ENCODE measurements around the gene C7orf33.

The C7orf33 gene

GRCh38 chr7:148626828-148627227 is 36.3 kb downstream of the C7orf33 start:
- DNase-seq (ENCODE audit: low read depth): no peak

DNA sequence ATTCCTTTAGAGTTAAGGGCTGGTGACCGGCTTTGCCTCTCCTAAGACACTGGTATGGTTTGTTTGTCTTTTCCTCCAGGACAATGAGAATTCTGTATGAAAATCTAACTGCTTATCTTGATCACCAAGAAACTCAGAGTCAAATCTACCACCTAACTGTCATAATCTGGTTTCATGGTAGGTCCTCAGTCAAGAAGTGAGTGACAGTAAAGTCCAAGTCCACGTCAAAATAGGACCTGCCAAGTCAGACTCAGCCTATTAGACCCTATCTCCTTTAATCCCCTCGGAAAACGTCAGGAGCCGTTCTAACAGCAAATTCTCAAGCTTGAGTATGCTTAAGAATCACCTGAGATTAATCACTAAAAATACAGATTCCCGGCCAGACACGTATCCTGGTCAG is 37.4 kb downstream of the C7orf33 start:
- DNase-seq (ENCODE audit: low read depth): no peak

DNA sequence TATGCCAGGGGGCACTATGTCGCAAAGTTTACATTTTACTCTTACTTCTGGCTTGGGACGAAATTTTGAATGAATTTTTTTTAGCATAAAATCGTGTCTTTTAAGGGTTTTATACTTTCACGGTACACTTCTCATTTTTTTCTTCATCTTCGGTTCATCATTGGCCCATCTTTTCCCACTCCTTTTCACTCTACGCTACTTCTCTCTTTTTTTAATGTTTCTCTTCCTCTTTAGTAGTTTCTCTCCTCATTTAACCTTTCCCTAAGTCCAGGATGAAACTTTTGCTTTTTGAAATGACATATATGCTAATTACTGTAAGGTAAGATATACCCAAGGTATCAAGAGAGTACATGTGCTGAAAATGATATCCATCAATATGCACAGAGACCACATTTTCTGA is 39.5 kb downstream of the C7orf33 start:
- DNase-seq (ENCODE audit: low read depth): no peak

- DNase-seq (ENCODE audit: low read depth): no peak
These were observed 43.2 kb downstream of the C7orf33 start for GRCh38 chr7:148633761-148634160.

DNA sequence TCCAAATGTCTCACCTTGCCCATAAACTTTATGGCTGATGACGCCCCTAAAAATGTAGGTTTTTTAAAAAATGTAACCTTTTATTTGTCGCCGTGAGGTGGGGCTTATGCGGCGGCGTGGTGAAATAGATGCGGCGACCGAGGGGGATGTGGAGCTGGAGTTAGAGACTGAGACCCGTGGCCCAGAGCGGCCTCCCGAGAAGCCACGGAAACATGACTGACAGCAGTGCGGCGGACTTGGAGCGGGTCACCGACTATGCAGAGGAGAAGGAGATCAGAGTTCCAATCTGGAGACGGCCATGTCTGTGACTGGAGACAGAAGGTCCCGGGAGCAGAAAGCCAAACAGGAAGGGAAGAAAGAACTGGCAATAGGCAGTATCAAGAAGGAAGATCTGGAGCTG is 46.5 kb downstream of the C7orf33 start:
- DNase-seq (ENCODE audit: low read depth): no peak

- no peak for DNase-seq (ENCODE audit: low read depth)
These were observed 55.3 kb downstream of the C7orf33 start for GRCh38 chr7:148645898-148646297.

- DNase-seq (ENCODE audit: low read depth): no peak
These were observed 59.8 kb downstream of the C7orf33 start for GRCh38 chr7:148650232-148650858.

- DNase-seq (ENCODE audit: low read depth): no peak
These were observed 62.2 kb downstream of the C7orf33 start for GRCh38 chr7:148652773-148653172.

- DNase-seq (ENCODE audit: low read depth): no peak
These were observed 67.4 kb downstream of the C7orf33 start for GRCh38 chr7:148657929-148658328.

DNA sequence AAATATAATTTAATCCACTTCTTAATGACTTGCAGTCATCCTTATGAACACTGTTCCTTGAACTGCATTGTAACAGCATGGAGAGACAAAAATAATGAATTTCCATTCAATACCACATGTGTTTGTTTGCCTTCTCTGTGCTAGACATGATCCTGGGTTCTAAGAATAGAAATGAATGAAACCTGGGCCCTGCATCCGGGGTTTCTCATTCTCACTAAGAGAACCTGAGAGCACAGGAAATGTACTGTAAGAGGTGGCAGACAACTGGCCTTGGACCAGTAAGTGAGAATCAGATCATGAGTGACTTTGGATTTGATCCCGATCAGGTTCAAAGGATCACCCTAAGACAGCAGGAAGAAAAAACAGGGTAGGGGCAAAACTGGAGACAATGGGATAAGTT is 70.9 kb downstream of the C7orf33 start:
- DNase-seq (ENCODE audit: low read depth): no peak

DNA sequence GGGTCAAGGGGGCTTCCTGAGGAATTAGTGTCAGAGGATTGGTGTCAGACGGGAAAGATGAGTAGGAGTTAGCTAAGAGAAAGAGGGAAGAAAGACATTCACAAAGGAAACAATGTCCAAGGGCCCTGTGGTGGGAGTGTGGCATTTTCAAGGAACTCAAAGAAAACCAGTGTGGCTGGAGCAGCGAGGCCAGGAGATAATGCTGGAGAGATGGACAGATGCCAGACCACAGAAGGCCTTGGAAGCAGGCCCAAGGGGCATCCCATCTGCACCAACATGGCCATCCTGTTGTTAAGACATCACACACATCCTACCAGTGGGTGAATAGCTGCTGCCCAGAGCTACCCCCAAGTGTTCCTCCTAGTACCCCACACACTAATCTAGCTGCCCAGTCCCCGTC is 72.1 kb downstream of the C7orf33 start:
- no peak for DNase-seq (ENCODE audit: low read depth)

- DNase-seq (ENCODE audit: low read depth): no peak
These were observed 73.8 kb downstream of the C7orf33 start for GRCh38 chr7:148664324-148664723.

DNA sequence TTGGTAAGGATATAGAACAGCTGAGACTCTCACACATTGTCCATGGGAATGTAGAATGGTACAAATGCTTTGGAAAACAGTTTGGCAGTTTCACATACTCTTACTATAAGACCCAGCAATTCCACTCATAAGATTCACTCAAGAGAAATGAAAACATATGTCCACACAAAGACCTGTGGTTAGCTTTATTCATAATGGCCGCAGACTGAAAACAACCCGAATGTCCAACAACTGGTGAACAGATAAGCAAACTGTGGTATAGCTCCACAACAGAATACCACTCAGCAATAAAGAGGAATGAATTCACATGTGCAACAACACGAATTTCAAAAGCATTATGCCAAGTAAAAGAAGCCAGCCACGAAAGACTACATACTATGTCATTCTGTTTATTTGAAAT is 74.7 kb downstream of the C7orf33 start:
- DNase-seq (ENCODE audit: low read depth): no peak
